ENCODE results near the gene SPAM1.
"Not testable (repeated sequence)": the region's sequence is repeated elsewhere in the genome, so short reads cannot be mapped to it uniquely, and the experiment has no call there.

Gene SPAM1

GRCh38 chr7:123924941-123925340 lies at the start of gene SPAM1:
TSS of gene SPAM1 (plus strand) at chr7:123925241. CDS start at chr7:123953571, 28,330 bp downstream.
- no peak for DNase-seq

GRCh38 chr7:123876557-123877256 lies 48.3 kb upstream of the SPAM1 start:
- no peak for DNase-seq

GRCh38 chr7:123879628-123880027 lies 45.4 kb upstream of the SPAM1 start:
- no peak for DNase-seq

GRCh38 chr7:123881300-123881699 lies 43.7 kb upstream of the SPAM1 start:
- DNase-seq, result no peak

GRCh38 chr7:123883154-123883553 lies 41.9 kb upstream of the SPAM1 start:
- DNase-seq, result no peak

GRCh38 chr7:123888192-123888591 lies 36.8 kb upstream of the SPAM1 start:
- DNase-seq, result no peak

GRCh38 chr7:123894753-123895152 lies 30.3 kb upstream of the SPAM1 start:
- not testable (repeated sequence) for DNase-seq

GRCh38 chr7:123901101-123901500 lies 23.9 kb upstream of the SPAM1 start:
- DNase-seq, result no peak

GRCh38 chr7:123905714-123906113 lies 19.3 kb upstream of the SPAM1 start:
- no peak for DNase-seq

- peak in 1 of 2 experiments; percentile 42 for DNase-seq
These were observed 8.8 kb upstream of the SPAM1 start for GRCh38 chr7:123916240-123916724.

- no peak for DNase-seq
These were observed 7.2 kb upstream of the SPAM1 start for GRCh38 chr7:123917878-123918277.

- no peak for DNase-seq
These were observed 6.7 kb upstream of the SPAM1 start for GRCh38 chr7:123918309-123918708.

- DNase-seq, result no peak
These were observed 1.4 kb upstream of the SPAM1 start for GRCh38 chr7:123923599-123923998.

GRCh38 chr7:123929107-123929506 lies 4.1 kb downstream of the SPAM1 start:
- DNase-seq, result no peak

- no peak for DNase-seq
These were observed 4.6 kb downstream of the SPAM1 start for GRCh38 chr7:123929655-123930054.

- DNase-seq, result no peak
These were observed 10.7 kb downstream of the SPAM1 start for GRCh38 chr7:123935436-123936381.

- DNase-seq, result no peak
These were observed 11.3 kb downstream of the SPAM1 start for GRCh38 chr7:123936388-123936787.

- DNase-seq, result no peak
These were observed 14.7 kb downstream of the SPAM1 start for GRCh38 chr7:123939784-123940183.

GRCh38 chr7:123941391-123942180 lies 16.5 kb downstream of the SPAM1 start:
- no peak for DNase-seq

GRCh38 chr7:123944395-123944794 lies 19.4 kb downstream of the SPAM1 start:
- peak in 1 of 2 experiments; percentile 23 for DNase-seq

GRCh38 chr7:123945938-123946337 lies 20.9 kb downstream of the SPAM1 start:
- DNase-seq, result no peak

- no peak for DNase-seq
These were observed 23.1 kb downstream of the SPAM1 start for GRCh38 chr7:123948136-123948535.

GRCh38 chr7:123958186-123958703 lies 33.2 kb downstream of the SPAM1 start:
- DNase-seq, result no peak

Measured in NCI-H524 (cell line).